ENCODE measurements around the gene NFKBIA. TPM values are rescaled to one million over a fixed set of nuclear protein-coding genes. Genes with fewer than 3 reads are reported as not detected.

The NFKBIA gene
- total RNA-seq, 6 experiments from 2014 or later = 84.8 to 140 (median 106) TPM

DNA sequence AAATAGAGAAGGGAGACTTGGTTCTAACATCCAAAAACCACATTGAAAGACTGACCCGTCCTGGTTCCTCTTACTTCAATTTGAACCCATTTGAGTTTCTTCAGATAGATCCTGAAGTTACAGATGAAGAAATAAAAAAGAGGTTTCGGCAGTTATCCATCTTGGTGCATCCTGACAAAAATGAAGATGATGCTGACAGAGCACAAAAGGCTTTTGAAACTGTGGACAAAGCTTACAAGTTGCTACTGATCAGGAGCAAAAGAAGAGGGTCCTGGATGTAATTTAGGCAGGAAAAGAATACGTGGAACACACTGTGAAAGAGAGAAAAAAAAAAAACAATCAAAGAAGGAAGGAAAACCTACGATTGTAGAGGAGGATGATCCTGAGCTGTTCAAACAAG, 25.4 kb upstream of the NFKBIA start:
- Histone ChIP-seq H3K4me3 (no peak overlapping the region), H3K36me3 (no peaks in the 10 kb centered on the region), H3K27ac (no peak overlapping the region), H3K4me1 (no peaks in the 10 kb centered on the region), H3K27me3 (no peaks in the 10 kb centered on the region), H3K9me3 (no peaks in the 10 kb centered on the region)
- intact Hi-C loops (cut with DNase I) = no loop called here
- no peak for TF ChIP-seq POLR2A (IDR thresholded peaks at IDR 0.05)
- TF ChIP-seq, protein P1, sequence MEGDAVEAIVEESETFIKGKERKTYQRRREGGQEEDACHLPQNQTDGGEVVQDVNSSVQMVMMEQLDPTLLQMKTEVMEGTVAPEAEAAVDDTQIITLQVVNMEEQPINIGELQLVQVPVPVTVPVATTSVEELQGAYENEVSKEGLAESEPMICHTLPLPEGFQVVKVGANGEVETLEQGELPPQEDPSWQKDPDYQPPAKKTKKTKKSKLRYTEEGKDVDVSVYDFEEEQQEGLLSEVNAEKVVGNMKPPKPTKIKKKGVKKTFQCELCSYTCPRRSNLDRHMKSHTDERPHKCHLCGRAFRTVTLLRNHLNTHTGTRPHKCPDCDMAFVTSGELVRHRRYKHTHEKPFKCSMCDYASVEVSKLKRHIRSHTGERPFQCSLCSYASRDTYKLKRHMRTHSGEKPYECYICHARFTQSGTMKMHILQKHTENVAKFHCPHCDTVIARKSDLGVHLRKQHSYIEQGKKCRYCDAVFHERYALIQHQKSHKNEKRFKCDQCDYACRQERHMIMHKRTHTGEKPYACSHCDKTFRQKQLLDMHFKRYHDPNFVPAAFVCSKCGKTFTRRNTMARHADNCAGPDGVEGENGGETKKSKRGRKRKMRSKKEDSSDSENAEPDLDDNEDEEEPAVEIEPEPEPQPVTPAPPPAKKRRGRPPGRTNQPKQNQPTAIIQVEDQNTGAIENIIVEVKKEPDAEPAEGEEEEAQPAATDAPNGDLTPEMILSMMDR (IDR thresholded peaks at IDR 0.05) = no peak
- DNase-seq (no peak), ATAC-seq (no peak)
- WGBS (ENCODE audit: insufficient coverage, low coverage, low lambda C conversion rate, missing lambda C conversion rate) = 32% methylated on average over 4 of the region's 4 CpGs

GRCh38 chr14:35425850-35426249, 21.3 kb upstream of the NFKBIA start:
- ATAC-seq (no peak), DNase-seq (no peak)
- TF ChIP-seq POLR2A (IDR thresholded peaks at IDR 0.05) = no peak
- TF ChIP-seq, protein P1 (IDR thresholded peaks at IDR 0.05) = no peak
- WGBS (ENCODE audit: insufficient coverage, low coverage, low lambda C conversion rate, missing lambda C conversion rate) = 51% methylated on average over 2 of the region's 2 CpGs
- Histone ChIP-seq H3K9me3 (no peaks in the 10 kb centered on the region), H3K4me3 (no peak overlapping the region), H3K4me1 (no peaks in the 10 kb centered on the region), H3K27ac (no peak overlapping the region), H3K27me3 (no peaks in the 10 kb centered on the region), H3K36me3 (no peaks in the 10 kb centered on the region)
- intact Hi-C loops (cut with DNase I) = no loop called here

DNA sequence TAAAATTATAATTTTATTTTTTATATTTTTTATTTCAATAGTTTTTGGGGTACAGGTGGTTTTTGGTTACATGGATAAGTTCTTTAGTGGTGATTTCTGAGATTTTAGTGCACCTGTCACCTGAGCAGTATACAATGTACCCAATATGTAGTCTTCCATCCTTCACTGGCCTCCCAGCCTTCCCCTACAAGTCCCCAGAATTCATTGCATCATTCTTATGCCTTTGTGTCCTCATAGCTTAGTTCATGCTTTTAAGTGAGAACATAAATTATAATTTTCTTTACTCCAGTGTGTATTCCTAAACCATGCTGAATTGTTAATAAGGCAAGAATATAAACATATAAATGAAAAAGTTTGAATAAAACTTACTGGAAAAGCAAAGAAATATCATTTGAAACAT, 19.1 kb upstream of the NFKBIA start:
- no peak for DNase-seq
- intact Hi-C loops (cut with DNase I) = no loop called here
- H3K4me1 ChIP-seq = no peaks in the 10 kb centered on the region

DNA sequence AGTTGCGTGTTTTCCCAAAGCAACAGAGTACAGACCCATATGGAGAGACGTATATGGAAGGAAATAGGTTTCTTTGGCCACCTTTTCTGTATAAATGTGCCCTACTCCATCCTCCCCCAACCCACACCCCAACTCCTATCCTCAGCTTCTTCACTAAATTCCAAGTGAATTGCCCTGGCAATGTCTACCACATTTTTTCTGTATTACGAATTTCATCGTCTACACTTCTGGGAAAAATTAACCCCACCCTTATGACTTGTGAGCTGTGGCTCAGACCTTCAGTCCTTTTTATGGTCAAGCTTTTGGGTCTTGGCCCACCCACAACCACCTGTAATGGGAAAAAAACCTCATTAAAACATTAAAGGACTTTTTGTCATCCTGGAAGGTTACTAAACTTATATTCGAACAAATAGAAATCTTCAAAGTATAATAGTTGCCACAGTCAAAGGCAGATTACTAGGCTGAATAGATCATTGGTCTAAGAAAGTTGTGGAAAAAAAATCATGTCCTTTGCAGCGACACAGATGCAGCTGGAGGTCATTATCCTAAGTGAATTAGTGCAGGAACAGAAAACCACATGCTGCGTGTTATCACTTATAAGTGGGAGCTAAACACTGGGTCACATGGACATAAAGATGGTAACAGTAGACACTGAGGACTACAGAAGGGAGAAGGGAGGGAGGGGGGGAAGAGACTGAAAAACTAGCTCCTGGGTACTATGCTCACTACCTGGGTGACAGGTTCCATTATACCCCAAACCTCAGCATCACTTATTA, 15.7 kb upstream of the NFKBIA start:
- Histone ChIP-seq H3K4me1 (no peaks in the 10 kb centered on the region), H3K27me3 (no peaks in the 10 kb centered on the region), H3K27ac (no peak overlapping the region), H3K9me3 (no peaks in the 10 kb centered on the region), H3K4me3 (no peak overlapping the region), H3K36me3 (no peaks in the 10 kb centered on the region)
- ATAC-seq (no peak), DNase-seq (no peak)
- TF ChIP-seq POLR2A (IDR thresholded peaks at IDR 0.05) = no peak
- TF ChIP-seq, protein P1 (IDR thresholded peaks at IDR 0.05) = no peak
- 85% methylated on average over 7 of the region's 7 CpGs for WGBS (ENCODE audit: insufficient coverage, low coverage, low lambda C conversion rate, missing lambda C conversion rate)
- intact Hi-C loops (cut with DNase I) = no loop called here

More for the DNA sequence above, 19.1 kb upstream of the NFKBIA start:
- no peaks in the 10 kb centered on the region for H3K9me3 ChIP-seq
- ATAC-seq = no peak
- no peak for TF ChIP-seq POLR2A (IDR thresholded peaks at IDR 0.05)
- TF ChIP-seq, protein P1 (IDR thresholded peaks at IDR 0.05) = no peak
- no peak overlapping the region for H3K27ac ChIP-seq
- no peak overlapping the region for H3K4me3 ChIP-seq
- no peaks in the 10 kb centered on the region for H3K36me3 ChIP-seq
- no peaks in the 10 kb centered on the region for H3K27me3 ChIP-seq

Data from right lobe of liver (tissue), 6 donors.